Measurements from ENCODE around the gene NFS1.

The NFS1 gene

DNA sequence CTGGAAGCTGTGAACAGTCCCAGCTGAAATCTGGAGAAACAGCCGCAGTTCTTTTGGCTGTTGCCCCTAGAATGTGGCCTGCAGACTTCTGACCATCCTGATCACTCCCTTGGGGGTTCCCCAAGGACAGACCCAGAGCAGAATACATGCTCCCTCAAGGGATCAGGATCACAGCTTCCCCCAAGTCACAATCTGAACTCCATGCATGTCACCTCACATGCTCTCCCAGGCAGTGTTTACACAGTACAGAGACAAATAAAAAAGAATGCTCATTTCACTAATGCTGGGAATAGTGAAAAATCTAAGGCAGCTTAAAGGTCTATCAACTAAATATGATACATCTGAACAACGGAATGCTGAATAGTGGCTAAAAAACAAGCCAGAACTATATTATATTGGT lies 63.1 kb downstream of the NFS1 start:
- DNase-seq = no peak

DNA sequence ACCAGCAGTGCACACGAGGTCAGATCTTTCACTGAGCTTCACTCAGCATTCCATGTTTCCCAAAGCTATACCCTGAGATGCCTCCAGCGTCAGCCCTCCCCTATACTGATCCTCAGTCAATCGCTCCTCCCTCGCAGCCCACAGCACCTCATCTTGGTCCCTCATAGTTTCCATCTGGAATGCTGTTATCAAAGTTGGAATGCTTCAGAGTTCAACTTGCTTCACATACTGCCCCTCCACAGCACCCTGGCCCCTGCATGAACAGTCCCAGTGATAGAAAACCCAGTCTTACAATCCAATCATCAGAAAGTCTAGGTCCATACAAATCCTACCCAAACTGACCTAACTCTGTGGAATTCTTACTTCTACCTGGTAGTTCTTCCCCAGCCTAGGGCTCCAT lies 63.5 kb downstream of the NFS1 start:
- DNase-seq = no peak

DNA sequence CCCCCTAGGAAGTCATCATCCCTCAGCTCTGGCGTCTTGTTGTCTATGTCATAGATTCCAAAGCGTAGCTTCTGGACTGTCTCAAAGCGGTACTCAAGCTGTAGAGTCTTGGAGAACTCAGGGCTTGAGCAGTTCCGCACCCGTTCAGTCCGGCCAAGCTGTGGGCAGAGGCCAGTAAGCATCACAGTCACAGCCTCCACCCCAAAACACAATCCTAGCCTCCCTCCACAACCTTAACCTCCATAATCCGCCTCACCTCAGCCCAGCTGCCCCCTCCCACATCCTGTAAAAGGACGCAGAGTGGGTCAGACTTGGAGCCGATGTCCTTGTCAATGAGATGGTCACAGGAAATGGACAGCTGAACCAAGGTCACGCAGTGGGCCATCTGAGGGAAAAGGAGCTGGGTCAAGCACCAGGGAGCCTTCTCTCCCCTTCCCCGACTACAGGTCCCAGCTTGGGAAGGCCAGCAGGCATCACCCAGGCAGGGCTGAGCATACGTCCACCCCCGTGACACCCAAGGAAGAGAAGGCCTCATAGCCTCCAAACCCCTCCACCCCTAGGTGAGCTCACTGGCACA lies 66.5 kb downstream of the NFS1 start:
- no peak for DNase-seq

DNA sequence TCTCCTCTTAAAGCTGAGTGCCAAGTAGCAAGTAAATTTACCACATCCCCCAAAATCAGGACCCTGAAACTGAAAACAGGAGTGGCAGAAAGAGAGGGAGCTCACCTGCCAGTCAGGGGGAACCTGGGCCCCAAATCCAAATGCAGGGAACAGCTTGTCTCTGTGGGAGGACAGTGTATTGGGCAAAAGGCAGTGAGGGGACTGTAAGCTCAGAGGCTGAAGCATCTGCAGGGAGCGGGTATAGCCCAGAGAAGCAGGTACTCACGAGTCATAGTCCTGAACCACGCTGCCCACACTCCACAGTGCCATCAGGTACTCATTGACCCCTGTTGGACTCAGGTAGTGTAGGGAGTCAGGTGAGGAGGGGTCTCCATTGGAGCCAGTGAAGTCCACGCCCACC lies 68.5 kb downstream of the NFS1 start:
- no peak for DNase-seq

DNA sequence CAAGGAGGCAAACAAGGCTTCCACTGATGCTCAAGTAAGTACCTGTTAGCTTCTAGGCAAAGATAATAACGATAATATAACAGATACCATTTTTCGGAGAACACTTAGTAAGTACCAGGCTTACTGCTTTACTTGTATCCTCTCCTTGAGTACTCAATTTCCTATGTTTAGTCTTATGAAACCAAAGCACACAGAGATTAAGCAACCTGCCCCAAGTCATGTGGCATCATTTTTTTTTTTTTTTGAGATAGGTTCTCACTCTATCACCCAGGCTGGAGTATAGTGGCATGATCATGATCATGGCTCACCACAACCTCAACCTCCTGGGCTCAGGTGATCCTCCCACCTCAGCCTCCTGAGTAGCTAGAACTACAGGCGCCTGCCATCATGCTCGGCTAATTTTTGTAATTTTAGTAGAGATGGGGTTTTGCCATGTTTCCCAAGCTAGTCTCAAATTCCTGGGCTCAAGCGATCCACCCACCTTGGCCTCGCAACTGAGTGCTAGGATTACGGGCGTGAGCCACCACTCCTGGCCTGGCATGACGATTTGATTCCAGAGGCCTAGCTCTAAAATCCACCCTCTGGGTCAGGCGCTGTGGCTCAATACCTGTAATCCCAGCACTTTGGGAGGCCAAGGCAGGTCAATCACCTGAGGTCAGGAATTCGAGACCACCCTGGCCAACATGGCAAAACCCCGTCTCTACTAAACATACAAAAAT lies 69.6 kb downstream of the NFS1 start:
- no peak for DNase-seq

DNA sequence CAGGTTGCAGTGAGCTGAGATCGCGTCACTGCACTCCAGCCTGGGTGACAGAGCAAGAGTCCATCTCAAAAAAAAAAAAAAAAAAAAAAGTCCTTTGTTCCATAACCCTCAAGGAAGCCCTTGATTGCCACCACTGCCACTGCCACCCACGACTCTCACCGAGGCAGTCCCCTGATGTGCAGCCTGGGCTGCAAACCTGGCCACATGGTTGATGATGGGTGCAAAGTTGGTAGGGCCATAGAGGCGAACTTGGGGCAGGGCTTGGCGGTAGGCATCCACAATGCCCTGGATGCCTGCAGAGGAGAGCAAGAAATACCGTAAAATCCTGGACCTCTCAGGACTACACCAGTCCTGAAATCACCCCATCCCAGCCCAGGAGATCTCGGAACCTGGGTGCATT lies 72.0 kb downstream of the NFS1 start:
- no peak for DNase-seq

DNA sequence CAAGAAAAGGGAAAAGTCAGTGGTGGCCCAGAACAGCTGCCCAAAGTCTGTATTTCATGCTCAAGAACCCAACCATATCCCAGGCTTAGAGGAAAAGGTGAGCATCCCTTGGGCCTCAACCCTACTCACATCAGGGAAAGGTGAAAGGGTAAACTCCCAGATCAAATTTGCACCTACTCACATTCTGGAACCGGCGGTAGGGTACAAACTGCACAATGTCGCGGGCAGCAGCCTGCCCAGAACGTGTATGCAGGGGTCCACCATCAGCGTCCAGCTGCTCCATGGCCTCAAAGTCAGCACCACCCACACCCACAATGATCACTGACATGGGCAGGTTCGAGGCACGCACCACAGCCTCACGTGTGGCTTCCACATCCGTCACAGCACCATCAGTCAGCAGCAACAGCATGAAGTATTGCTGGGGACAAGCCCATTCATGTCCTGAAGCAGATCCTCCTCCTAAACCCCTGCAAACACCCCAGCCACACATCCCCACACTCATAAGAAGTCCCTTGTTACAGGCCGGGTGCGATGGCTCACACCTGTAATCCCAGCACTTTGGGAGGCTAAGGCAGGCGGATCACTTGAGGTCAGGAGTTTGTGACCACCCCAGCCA lies 72.7 kb downstream of the NFS1 start:
- no peak for DNase-seq

DNA sequence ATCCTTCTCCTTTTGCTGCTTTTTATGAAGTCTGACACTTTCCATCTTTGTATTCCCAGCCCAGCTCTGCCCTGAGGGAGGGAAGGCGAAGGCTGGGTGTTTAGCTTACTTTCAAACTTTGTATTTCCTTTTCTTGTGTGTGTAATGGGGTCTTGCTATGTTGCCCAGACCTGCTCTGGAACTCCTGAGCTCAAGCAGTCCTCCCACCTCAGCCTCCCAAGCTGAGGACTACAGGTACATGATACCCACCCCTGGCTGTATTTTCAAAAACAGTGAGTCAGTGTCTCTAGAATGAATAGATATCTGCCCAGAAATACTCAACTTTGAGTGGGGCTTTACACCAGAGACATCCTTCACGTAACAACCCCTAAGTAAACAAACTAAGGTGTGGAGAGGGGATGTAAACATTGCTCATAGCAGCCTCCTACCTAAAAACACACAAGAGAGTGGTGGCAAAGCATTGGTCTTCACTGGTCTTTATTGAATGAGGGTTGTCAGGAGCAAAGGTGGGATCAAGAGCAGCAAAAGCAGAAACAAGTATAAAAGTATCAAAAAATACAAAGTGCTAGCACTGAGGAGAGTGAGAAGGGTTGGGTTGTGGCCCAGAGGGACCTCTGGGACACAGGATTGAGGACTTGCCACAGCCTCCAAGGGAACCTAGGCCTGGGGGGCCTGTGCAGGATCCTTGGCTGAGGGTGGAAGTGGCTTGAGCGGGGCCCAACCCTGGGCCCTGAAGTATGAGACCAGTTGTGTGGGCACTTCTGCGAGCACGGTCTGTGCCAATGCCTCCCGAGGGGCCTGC lies 73.4 kb downstream of the NFS1 start:
- no peak for DNase-seq

DNA sequence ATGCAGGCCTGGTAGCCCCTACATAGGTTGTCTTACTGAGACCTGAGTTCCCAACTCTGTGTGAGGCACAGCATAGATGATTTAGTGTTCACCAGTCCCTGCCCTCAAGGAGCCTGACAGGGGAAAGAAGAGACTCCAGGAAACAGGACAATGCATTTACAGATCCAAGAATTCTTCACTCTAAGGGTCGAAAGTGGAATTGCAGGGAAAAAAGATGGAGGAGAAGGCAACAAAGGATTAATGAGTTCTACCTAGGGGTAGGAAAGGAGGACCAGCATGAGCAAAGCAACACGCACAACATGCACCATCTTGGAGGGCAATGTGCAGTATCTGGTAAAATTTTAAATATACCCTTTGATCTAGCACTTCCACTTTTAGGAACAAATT lies 77.6 kb downstream of the NFS1 start:
- no peak for DNase-seq

DNA sequence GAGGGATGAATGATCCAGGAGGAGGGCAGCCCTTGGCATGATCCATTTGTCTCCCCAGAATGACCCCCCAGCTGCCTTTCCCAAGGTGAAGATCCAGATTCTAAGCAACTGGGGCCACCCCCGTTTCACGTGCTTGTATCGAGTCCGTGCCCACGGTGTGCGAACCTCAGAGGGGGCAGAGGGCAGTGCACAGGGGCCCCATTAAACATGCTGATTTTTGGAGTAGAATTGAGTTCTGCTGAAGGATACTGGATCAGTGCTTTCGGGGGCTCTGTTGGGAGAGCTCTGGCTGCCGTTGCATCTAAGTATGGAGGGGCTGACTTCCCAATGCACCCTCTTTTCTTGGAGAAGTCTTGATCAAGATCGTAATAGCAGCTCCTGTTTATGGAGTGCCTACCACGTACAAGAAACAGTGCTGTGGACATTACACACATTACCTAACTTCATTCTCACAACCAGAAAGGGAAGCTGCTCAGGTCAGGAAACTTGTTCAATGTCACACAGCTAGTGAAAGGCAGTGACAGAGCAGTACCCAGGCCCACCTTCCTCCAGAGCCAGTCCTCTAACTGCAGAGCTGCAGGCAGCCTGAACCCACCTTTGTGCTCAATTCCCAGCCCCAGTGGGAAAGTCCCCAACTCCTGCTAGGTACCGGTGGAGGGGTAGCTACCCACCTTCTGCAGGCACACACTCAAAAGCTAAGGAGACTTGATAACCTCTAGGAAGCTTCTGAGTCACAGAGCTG lies 78.2 kb downstream of the NFS1 start:
- no peak for DNase-seq

DNA sequence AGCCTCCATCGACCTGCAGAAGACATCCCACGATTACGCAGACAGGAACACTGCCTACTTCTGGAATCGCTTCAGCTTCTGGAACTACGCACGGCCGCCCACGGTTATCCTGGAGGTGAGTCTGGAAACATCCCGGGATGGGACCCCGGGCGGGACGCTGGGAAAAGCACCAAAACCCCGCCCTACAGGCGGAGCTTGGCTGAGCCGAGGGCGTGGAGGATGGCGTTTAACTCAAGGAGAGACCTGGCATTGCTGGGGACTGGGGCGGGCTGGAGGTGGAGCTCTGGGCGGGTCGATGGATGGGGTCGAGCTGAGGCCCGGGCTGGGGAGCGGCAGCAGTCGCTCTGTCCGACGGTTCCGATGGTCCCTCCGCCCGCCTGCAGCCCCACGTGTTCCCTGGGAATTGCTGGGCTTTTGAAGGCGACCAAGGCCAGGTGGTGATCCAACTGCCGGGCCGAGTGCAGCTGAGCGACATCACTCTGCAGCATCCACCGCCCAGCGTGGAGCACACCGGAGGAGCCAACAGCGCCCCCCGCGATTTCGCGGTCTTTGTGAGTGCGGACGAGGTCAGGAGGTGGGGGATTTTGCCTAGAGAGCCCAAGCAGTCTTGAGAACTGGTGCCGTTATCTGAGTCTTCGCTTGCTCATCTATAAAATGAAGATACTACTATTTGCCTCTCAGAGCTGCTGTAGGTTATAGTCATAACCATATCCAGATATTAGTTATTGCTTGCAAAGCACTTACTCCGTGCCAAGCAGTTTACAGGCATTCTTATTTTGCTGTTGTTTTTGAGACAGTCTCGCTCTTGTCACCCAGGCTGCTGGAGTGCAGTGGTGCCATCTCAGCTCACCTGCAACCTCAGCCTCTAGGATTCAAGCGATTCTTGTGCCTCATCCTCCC lies 79.7 kb downstream of the NFS1 start:
- peak; percentile 93 for DNase-seq

DNA sequence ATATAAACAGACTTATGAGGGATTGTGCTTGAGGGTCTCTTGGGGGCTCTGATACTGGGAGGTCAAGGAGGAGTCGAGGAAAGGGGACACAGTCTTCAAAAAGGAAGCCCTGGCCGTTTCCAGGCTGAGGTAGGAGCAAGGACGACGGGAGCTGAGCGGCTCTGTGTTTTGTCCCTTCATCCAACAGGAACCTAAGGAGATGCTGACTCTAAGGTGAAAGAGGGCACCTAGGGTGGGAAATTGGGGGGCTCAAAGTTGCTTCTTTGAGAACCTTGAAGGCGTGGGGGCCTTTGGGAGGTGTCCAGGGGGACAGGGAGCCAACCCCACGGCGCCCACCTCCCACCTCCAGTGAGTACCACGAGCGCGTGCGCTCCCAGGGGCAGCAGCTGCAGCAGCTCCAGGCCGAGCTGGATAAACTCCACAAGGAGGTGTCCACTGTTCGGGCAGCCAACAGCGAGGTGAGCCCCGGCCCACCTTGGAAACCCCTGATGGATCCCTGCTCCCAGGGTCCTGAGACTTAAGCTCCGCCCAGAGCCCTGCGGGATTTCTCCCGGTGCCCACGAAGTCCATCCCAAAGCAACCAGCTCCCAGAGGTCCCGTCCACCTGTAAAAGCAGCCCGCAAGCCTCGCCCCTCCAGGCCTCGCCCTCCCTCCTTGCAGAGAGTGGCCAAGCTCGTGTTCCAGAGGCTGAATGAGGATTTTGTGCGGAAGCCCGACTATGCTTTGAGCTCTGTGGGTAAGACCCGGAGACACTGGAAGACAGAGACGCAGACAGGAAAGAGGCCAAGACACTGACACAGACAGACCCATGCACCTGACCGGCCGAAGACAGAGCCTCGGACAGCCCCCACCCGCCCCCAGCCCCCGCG lies 80.7 kb downstream of the NFS1 start:
- DNase-seq = peak; percentile 37
